Measurements from ENCODE around the gene TAB2.
"Not testable (repeated sequence)": the region's sequence is repeated elsewhere in the genome, so short reads cannot be mapped to it uniquely, and the experiment has no call there.

TAB2 gene

GRCh38 chr6:149449831-149450678, 132.5 kb downstream of the TAB2 start:
- intact Hi-C loops (cut with DNase I): no loop called here

GRCh38 chr6:149450679-149451375, 133.3 kb downstream of the TAB2 start:
- intact Hi-C loops (cut with DNase I): no loop called here
- DNase-seq: peak in 31 of 42 donors; percentile 15 to 63 (median 33)

More at GRCh38 chr6:149449831-149450678, 132.5 kb downstream of the TAB2 start:
- no peak for DNase-seq

- peak in 4 of 42 donors; percentile 20 to 29 (median 22) for DNase-seq
- intact Hi-C loops (cut with DNase I): no loop called here
Measured at GRCh38 chr6:149451376-149452036, 134.0 kb downstream of the TAB2 start.

- DNase-seq: no peak
- intact Hi-C loops (cut with DNase I): no loop called here
Measured at GRCh38 chr6:149452037-149452939, 134.8 kb downstream of the TAB2 start.

GRCh38 chr6:149453597-149454345, 136.3 kb downstream of the TAB2 start:
- DNase-seq: no peak
- intact Hi-C loops (cut with DNase I): no loop called here

- DNase-seq: peak; percentile 58 to 91 (median 83)
- intact Hi-C loops (cut with DNase I): no loop called here
Measured at GRCh38 chr6:149454346-149454848, 136.9 kb downstream of the TAB2 start.

GRCh38 chr6:149455031-149455732, 137.7 kb downstream of the TAB2 start:
- DNase-seq: no peak
- intact Hi-C loops (cut with DNase I): no loop called here

GRCh38 chr6:149456311-149457021, 139.0 kb downstream of the TAB2 start:
- DNase-seq: no peak
- intact Hi-C loops (cut with DNase I): no loop called here

GRCh38 chr6:149457316-149457884, 139.9 kb downstream of the TAB2 start:
- no peak for DNase-seq
- intact Hi-C loops (cut with DNase I): no loop called here

GRCh38 chr6:149458196-149458595, 140.7 kb downstream of the TAB2 start:
- DNase-seq: no peak
- intact Hi-C loops (cut with DNase I): no loop called here

GRCh38 chr6:149458806-149459205, 141.3 kb downstream of the TAB2 start:
- no peak for DNase-seq
- intact Hi-C loops (cut with DNase I): no loop called here

- DNase-seq: no peak
- intact Hi-C loops (cut with DNase I): no loop called here
Measured at GRCh38 chr6:149459761-149460160, 142.2 kb downstream of the TAB2 start.

GRCh38 chr6:149460249-149460648, 142.7 kb downstream of the TAB2 start:
- DNase-seq; intact Hi-C loops (cut with DNase I): not testable (repeated sequence)
